ENCODE results near the gene TMEM273.
"Not testable (repeated sequence)": the region's sequence is repeated elsewhere in the genome, so short reads cannot be mapped to it uniquely, and the experiment has no call there.

The TMEM273 gene

GRCh38 chr10:49195864-49196263 is 7.7 kb upstream of the TMEM273 start:
- not testable (repeated sequence) for H3K27ac Mint-ChIP-seq; H3K36me3 Mint-ChIP-seq (ENCODE audit: insufficient read depth); H3K4me3 Mint-ChIP-seq; DNase-seq; H3K9me3 Mint-ChIP-seq; ATAC-seq (replicated peaks)
- peaks cover 11 to 17% of the 10 kb centered on the region in 2 donors for H3K27me3 Mint-ChIP-seq
- peaks cover 11 to 14% of the 10 kb centered on the region in 2 donors for H3K4me1 Mint-ChIP-seq (ENCODE audit: low read depth in 2 of 2)

DNA sequence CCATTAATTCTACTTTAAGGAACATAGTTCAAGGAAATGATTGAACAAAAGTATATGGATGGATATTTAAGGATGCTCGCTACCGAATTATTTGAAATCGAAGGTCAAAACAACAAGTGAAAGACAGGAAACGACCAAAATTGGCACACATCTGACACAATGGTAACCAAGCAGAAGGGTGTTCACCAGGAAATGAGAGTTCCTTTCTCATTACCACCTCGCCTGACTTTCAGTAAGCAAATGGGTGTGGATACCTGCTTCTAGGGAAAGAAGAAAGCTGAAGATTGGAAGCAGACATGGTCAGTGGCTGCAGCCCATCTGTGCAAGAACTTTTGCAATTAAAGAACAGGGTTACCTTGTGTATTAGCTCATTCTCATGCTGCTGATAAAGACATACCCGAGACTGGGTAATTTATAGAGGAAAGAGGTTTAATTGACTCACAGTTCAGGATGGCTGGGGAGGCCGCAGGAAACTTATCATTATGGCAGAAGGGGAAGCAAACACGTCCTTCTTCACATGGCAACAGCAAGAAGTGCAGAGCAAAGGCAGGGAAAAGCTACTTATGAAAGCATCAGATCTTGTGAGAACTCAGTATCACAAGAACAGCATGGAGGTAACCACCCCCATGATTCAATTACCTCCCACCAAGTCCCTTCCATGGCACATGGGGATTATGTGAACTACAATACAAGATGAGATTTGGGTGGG is 6.2 kb upstream of the TMEM273 start:
- H3K27me3 Mint-ChIP-seq: peaks cover 11 to 17% of the 10 kb centered on the region in 2 donors
- H3K9me3 Mint-ChIP-seq: no peaks in the 10 kb centered on the region
- peak overlapping the region; percentile 30 to 60 for H3K4me3 Mint-ChIP-seq
- DNase-seq (no peak), ATAC-seq (replicated peaks) (peak; percentile 43)
- peaks cover 21 to 27% of the 10 kb centered on the region in 2 donors for H3K4me1 Mint-ChIP-seq (ENCODE audit: low read depth in 2 of 2)
- H3K27ac Mint-ChIP-seq: peak overlapping the region; percentile 81 to 93
- no peaks in the 10 kb centered on the region for H3K36me3 Mint-ChIP-seq (ENCODE audit: insufficient read depth)

GRCh38 chr10:49191349-49191748 is 3.2 kb upstream of the TMEM273 start:
- Mint-ChIP-seq H3K9me3 (no peaks in the 10 kb centered on the region), H3K4me1 (ENCODE audit: low read depth in 2 of 2) (peaks cover 36 to 57% of the 10 kb centered on the region in 2 donors), H3K27me3 (peaks cover 0 to 1% of the 10 kb centered on the region in 2 donors), H3K36me3 (ENCODE audit: insufficient read depth) (no peaks in the 10 kb centered on the region), H3K27ac (peak overlapping the region; percentile 88 to 95), H3K4me3 (peak overlapping the region; percentile 79 to 80)
- ATAC-seq (replicated peaks): no peak
- DNase-seq: no peak

- no peaks in the 10 kb centered on the region for H3K27me3 Mint-ChIP-seq
- H3K9me3 Mint-ChIP-seq: no peaks in the 10 kb centered on the region
- peaks cover 44 to 65% of the 10 kb centered on the region in 2 donors for H3K4me1 Mint-ChIP-seq (ENCODE audit: low read depth in 2 of 2)
- H3K36me3 Mint-ChIP-seq (ENCODE audit: insufficient read depth): no peaks in the 10 kb centered on the region
- H3K4me3 Mint-ChIP-seq: peak overlapping the region; percentile 79 to 80
- no peak for ATAC-seq (replicated peaks)
- DNase-seq: no peak
- H3K27ac Mint-ChIP-seq: peak overlapping the region; percentile 88 to 95
These were observed 1.2 kb upstream of the TMEM273 start for GRCh38 chr10:49189422-49189821.

- Mint-ChIP-seq H3K27me3 (no peaks in the 10 kb centered on the region), H3K9me3 (no peaks in the 10 kb centered on the region), H3K36me3 (ENCODE audit: insufficient read depth) (no peaks in the 10 kb centered on the region), H3K4me1 (ENCODE audit: low read depth in 2 of 2) (peaks cover 51 to 80% of the 10 kb centered on the region in 2 donors), H3K27ac (peak overlapping the region; percentile 88 to 95), H3K4me3 (peak overlapping the region; percentile 78 to 89)
- no peak for DNase-seq
- no peak for ATAC-seq (replicated peaks)
These were observed 1.1 kb downstream of the TMEM273 start for GRCh38 chr10:49187044-49187484.

DNA sequence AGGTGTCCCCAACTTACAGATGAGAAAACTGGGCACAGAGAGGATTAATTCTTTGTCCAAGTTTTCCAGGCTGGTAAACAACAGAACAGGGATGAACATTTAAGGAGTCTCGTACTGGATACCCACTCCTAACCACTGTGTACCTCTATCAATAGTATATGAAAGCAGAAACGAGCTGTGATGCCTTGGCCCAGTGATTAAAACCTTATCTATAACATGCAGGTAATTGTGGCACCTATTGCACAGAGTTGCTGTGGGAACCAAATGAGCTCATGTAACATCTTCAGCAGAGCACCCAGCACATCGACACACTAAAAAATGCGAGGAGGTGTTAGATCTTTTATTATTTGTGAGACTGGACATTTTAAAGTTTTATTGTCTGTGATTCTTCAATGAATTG is 1.6 kb downstream of the TMEM273 start:
- no peaks in the 10 kb centered on the region for H3K27me3 Mint-ChIP-seq
- no peaks in the 10 kb centered on the region for H3K9me3 Mint-ChIP-seq
- H3K4me1 Mint-ChIP-seq (ENCODE audit: low read depth in 2 of 2): peaks cover 55 to 83% of the 10 kb centered on the region in 2 donors
- no peak for DNase-seq
- ATAC-seq (replicated peaks): no peak
- H3K36me3 Mint-ChIP-seq (ENCODE audit: insufficient read depth): no peaks in the 10 kb centered on the region
- peak overlapping the region; percentile 78 to 89 for H3K4me3 Mint-ChIP-seq
- H3K27ac Mint-ChIP-seq: peak overlapping the region; percentile 88 to 95

DNA sequence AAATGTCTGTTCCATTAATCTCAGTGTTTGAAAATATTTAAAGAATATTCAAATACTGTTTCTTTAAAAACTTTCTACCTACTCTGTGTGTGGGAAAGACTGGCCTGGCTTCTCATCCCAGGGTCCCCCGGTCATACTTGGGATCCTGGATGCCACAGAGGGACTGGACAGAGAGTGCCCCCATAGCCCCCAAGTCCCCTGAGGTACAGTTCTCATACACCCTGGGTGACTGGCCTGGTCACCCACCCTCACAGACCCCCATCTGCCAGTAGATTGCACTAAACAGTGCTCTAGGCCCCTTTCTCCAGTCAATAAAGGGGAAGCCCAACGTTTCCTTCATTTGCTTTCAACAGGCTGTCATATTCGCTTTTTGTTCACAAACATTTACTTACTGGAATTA is 3.0 kb downstream of the TMEM273 start:
- no peaks in the 10 kb centered on the region for H3K9me3 Mint-ChIP-seq
- peak overlapping the region; percentile 76 to 78 for H3K4me3 Mint-ChIP-seq
- no peaks in the 10 kb centered on the region for H3K36me3 Mint-ChIP-seq (ENCODE audit: insufficient read depth)
- peak overlapping the region; percentile 88 to 91 for H3K27ac Mint-ChIP-seq
- no peaks in the 10 kb centered on the region for H3K27me3 Mint-ChIP-seq
- peaks cover 53 to 86% of the 10 kb centered on the region in 2 donors for H3K4me1 Mint-ChIP-seq (ENCODE audit: low read depth in 2 of 2)
- ATAC-seq (replicated peaks): no peak
- no peak for DNase-seq

GRCh38 chr10:49184642-49185111 is 3.5 kb downstream of the TMEM273 start:
- H3K27ac Mint-ChIP-seq: peak overlapping the region; percentile 73 to 88
- peak overlapping the region; percentile 61 to 70 for H3K4me3 Mint-ChIP-seq
- DNase-seq (no peak), ATAC-seq (replicated peaks) (no peak)
- H3K9me3 Mint-ChIP-seq: no peaks in the 10 kb centered on the region
- no peaks in the 10 kb centered on the region for H3K36me3 Mint-ChIP-seq (ENCODE audit: insufficient read depth)
- no peaks in the 10 kb centered on the region for H3K27me3 Mint-ChIP-seq
- H3K4me1 Mint-ChIP-seq (ENCODE audit: low read depth in 2 of 2): peaks cover 54 to 84% of the 10 kb centered on the region in 2 donors

- Mint-ChIP-seq H3K36me3 (ENCODE audit: insufficient read depth) (no peaks in the 10 kb centered on the region), H3K4me3 (peak overlapping the region; percentile 61 to 70), H3K27me3 (no peaks in the 10 kb centered on the region), H3K9me3 (no peaks in the 10 kb centered on the region), H3K27ac (peak overlapping the region; percentile 73 to 88), H3K4me1 (ENCODE audit: low read depth in 2 of 2) (peaks cover 56 to 80% of the 10 kb centered on the region in 2 donors)
- DNase-seq (no peak), ATAC-seq (replicated peaks) (peak; percentile 55)
These were observed 4.3 kb downstream of the TMEM273 start for GRCh38 chr10:49183596-49184542.

GRCh38 chr10:49182776-49183175 is 5.4 kb downstream of the TMEM273 start:
- peaks cover 55 to 80% of the 10 kb centered on the region in 2 donors for H3K4me1 Mint-ChIP-seq (ENCODE audit: low read depth in 2 of 2)
- no peak for DNase-seq
- no peaks in the 10 kb centered on the region for H3K9me3 Mint-ChIP-seq
- H3K36me3 Mint-ChIP-seq (ENCODE audit: insufficient read depth): no peaks in the 10 kb centered on the region
- H3K27ac Mint-ChIP-seq: peak overlapping the region in 1 of 2 donors; percentile 69
- H3K4me3 Mint-ChIP-seq: peak overlapping the region in 1 of 2 donors; percentile 40
- H3K27me3 Mint-ChIP-seq: no peaks in the 10 kb centered on the region
- no peak for ATAC-seq (replicated peaks)

DNA sequence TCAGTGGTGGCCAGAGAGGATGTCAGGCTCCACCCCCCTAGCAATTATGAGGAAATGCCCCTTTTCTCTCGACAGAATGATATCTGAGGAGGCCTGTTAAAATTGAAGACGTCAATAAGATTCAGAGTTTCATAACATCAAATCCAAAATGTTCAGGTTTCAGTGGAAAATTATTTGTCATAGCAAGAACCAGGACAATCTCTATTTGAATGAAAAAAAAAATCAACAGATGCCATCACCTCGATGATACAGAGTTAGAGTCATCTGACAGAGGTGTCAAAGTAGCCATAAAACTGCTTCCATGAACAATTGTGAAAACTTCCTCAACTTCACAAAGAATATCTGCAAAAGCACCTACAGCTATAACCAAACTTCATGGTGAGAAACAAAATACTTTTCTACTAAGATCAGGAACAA is 7.7 kb downstream of the TMEM273 start:
- H3K4me1 Mint-ChIP-seq (ENCODE audit: low read depth in 2 of 2): peaks cover 58 to 76% of the 10 kb centered on the region in 2 donors
- DNase-seq (no peak), ATAC-seq (replicated peaks) (no peak)
- no peaks in the 10 kb centered on the region for H3K36me3 Mint-ChIP-seq (ENCODE audit: insufficient read depth)
- H3K9me3 Mint-ChIP-seq: no peaks in the 10 kb centered on the region
- H3K4me3 Mint-ChIP-seq: peak overlapping the region; percentile 39 to 53
- H3K27me3 Mint-ChIP-seq: no peaks in the 10 kb centered on the region
- H3K27ac Mint-ChIP-seq: peak overlapping the region; percentile 88 to 98

DNA sequence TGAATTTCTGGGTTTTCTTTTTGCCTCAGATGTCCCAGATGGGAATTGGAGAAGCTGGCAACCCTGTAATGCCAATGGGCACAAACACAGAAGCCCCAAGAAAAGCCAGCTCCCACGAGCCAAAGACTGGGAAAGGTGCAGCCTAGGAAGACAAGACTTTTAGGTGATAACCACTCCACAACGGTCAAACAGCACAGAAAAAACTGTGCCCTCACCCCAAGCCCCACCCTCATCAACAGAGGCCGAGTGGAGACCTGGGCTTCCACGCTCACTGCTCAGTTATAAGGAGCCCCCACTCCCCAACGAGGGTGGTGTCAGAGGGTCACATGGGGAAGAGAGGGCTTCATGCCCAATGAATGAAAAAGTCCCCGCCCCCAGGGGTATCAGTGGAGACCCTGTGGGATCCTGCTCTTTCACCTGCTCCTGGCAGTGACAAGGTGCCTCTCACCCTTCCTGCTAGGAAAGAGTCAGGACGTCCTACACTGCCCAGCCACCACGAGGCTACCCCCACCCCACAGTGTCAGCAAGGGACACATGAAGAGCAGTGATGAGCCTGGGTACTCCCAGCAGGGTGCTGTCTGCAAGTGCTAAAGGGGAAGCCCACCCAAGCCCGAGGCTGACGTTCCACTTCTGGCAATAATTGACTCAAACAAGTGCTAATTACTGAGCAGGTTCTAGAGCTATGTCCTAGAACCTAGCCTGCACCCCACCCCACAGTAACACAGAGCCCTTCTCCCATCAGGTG is 8.3 kb downstream of the TMEM273 start:
- DNase-seq: no peak
- Mint-ChIP-seq H3K27me3 (no peaks in the 10 kb centered on the region), H3K4me1 (ENCODE audit: low read depth in 2 of 2) (peaks cover 55 to 73% of the 10 kb centered on the region in 2 donors), H3K36me3 (ENCODE audit: insufficient read depth) (no peaks in the 10 kb centered on the region), H3K27ac (peak overlapping the region; percentile 88 to 98), H3K4me3 (peak overlapping the region; percentile 39 to 53), H3K9me3 (no peaks in the 10 kb centered on the region)
- peak; percentile 6 for ATAC-seq (replicated peaks)
